Measurements from ENCODE around the gene ITGA2B. TPM values are rescaled to one million over a fixed set of nuclear protein-coding genes. Genes with fewer than 3 reads are reported as not detected.
"Not testable (repeated sequence)": the region's sequence is repeated elsewhere in the genome, so short reads cannot be mapped to it uniquely, and the experiment has no call there.

ITGA2B gene
- total RNA-seq, 2 donors from 2014 or later = 2.6 to 3.2 TPM

DNA sequence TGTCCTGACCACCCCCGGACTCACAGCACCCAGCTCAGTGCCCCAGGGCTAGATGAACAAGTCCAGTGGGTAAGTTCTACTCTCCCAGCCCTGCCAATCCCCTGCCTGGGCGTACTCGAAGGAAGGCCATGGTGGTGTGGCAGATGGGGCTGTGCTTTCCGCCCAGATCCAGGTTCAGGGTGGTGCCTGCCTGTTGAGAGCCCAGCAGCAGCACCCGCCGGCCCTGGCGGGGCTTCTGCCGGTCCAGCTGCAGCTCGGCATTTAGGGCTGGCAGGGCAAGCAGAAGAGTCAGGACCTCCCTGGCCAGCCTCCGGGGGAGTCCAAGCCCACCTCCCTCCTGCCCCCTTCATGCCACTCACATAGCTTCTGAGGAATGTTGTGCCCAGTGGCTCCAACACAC, 9.6 kb downstream of the ITGA2B start:
- Mint-ChIP-seq H3K27ac (no peak overlapping the region), H3K36me3 (no peaks in the 10 kb centered on the region), H3K9me3 (no peaks in the 10 kb centered on the region)
- DNase-seq (ENCODE audit: low spot score in 2 of 2) (no peak), ATAC-seq (no peak)

GRCh38 chr17:44378171-44378705, 11.2 kb downstream of the ITGA2B start:
- DNase-seq (ENCODE audit: low spot score in 2 of 2) = no peak
- Mint-ChIP-seq H3K9me3 (no peaks in the 10 kb centered on the region), H3K36me3 (no peaks in the 10 kb centered on the region), H3K27ac (no peak overlapping the region)
- no peak for ATAC-seq

DNA sequence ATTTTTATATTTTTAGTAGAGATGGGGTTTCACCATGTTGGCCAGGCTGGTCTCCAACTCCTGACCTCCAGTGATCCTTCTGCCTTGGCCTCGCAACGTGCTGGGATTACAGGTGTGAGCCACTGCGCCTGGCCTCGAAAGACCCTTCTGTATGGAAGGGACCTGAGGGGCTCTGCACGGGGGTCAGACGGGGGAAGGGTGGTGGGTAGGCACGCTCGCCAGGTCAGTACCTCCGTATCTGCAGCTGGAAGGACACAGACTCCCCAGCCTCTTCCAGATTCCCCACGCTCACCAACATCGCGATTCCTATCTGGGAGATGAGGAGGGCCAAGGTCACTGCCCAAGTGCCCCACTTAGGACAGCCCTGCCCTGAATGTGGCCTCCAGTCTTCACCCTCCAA, 12.7 kb downstream of the ITGA2B start:
- no peaks in the 10 kb centered on the region for H3K9me3 Mint-ChIP-seq
- no peak overlapping the region for H3K27ac Mint-ChIP-seq
- DNase-seq (ENCODE audit: low spot score in 2 of 2) (no peak), ATAC-seq (no peak)
- H3K36me3 Mint-ChIP-seq = no peaks in the 10 kb centered on the region

DNA sequence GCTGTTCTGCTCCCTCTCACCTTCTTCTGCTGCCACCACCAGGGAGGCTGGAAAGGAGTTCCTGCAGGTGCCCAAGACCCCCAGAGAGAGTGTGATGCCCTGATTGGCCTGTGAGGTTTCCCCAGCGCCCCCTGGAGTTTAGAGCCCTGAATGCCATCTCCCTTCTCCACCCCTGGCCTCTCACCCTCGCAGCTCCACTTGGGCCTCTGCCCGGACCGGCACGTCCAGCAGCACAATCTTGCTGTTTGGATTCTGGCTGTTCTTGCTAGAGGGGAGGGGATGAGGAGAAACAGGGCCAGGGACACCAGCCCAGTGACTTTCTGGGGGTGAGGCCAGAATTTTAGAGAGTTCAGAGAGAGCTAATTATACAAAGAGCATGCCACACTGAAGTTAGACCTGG, 13.3 kb downstream of the ITGA2B start:
- Mint-ChIP-seq H3K36me3 (no peaks in the 10 kb centered on the region), H3K9me3 (no peaks in the 10 kb centered on the region), H3K27ac (no peak overlapping the region)
- peak in 1 of 2 donors; percentile 67 for ATAC-seq
- DNase-seq (ENCODE audit: low spot score in 2 of 2) = peak in 1 of 2 donors; percentile 47

DNA sequence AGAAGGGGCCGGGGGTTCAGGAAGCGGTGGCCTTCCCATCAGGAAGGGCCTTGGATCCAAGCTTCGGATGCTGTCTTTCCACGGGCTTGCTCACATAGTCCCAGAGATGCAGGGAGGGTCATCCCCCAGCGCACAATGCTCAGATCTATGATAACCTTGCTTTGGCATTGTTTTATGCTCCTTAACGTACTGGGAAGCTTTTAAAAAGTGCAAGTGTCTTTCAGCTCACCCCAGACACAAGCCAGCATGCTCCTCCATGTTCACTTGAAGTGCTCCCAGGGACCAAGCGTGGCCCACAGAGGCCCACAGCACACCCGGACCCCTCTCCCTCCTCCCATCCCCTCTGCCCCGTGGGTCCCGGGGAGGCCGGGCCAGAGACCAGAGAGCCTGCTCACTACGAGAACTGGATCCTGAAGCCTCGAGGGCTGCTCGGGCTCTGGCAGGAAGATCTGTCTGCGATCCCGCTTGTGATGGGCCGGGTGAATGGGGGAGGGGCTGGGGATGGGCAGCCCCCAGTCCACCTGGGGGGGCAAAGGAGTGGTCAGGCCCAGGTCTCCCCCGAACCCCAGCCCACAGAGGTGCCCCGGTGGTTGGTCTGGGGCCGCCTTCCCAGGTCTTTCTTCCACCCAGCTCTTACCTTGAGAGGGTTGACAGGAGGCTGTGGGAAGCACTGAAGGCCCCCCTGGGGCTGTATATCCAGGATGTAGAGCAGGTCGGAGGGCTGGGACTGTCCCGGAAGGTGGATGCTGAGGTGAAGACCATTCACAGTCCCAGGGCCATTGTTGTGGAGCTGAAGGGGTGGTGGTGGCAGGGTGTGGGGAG, 14.0 kb downstream of the ITGA2B start:
- no peaks in the 10 kb centered on the region for H3K9me3 Mint-ChIP-seq
- no peak overlapping the region for H3K27ac Mint-ChIP-seq
- DNase-seq (ENCODE audit: low spot score in 2 of 2) = no peak
- ATAC-seq = no peak
- no peaks in the 10 kb centered on the region for H3K36me3 Mint-ChIP-seq

DNA sequence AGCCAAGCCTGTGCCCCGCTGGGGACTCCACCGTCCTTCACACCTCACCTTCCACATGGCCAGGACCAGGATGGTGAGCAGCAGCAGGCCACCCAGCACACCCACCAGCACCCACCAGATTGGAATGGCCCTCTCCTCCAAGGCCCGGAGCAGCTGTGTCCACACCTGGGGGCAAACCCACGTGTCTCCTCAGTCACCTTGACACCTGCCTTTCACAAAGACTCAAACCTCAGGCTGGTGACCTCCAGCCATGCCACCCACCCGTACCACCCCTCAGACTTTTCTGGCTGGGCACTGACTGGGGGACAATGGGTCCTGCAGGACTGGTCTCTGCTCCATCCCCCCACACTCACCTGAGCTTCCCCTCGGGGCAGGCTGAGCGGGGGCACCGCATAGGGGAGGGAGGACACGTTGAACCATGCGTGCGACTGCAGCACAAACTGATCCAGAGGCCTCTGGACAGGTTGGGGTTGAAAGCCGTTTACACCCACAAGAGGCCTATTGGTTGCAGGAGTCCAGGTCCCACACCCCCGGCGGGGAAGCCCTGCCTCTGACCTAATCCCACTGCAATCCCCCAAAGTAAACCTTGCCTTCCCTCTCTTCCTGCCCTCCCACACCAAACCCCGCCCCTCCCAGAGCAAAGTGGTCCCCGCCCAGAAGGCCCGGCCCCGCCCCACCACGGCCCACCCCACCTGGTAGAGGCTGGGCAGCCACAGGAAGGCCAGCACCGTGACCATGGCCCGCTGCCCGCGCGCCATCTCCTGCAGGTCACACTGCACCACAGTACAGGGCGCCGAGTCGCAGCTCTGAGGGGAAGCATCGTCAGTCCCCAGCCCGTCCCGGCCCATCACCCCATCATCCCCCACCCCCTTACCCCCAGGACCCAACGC, 14.9 kb downstream of the ITGA2B start:
- ATAC-seq (no peak), DNase-seq (ENCODE audit: low spot score in 2 of 2) (no peak)
- H3K36me3 Mint-ChIP-seq = no peaks in the 10 kb centered on the region
- H3K9me3 Mint-ChIP-seq = no peaks in the 10 kb centered on the region
- H3K27ac Mint-ChIP-seq = no peak overlapping the region

DNA sequence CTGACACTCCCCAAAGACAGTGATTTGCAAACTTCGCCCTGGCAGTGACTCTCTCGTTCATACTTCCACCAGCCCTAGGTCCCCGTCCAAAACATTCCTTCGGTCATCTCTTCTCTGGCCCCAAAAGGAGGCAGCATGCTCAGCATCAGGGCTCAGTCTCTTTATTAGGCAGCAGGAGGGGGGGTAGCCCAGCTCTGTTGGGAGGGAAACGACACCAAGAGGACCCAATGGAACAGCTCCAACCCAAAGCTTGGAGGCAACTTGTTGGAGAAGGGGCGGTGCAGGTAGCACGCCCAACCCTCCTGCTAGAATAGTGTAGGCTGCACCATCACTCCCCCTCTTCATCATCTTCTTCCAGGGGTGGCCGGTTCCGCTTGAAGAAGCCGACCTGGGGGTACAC, 17.4 kb downstream of the ITGA2B start:
- ATAC-seq = no peak
- H3K9me3 Mint-ChIP-seq = no peaks in the 10 kb centered on the region
- H3K27ac Mint-ChIP-seq = no peak overlapping the region
- DNase-seq (ENCODE audit: low spot score in 2 of 2) = no peak
- no peaks in the 10 kb centered on the region for H3K36me3 Mint-ChIP-seq

DNA sequence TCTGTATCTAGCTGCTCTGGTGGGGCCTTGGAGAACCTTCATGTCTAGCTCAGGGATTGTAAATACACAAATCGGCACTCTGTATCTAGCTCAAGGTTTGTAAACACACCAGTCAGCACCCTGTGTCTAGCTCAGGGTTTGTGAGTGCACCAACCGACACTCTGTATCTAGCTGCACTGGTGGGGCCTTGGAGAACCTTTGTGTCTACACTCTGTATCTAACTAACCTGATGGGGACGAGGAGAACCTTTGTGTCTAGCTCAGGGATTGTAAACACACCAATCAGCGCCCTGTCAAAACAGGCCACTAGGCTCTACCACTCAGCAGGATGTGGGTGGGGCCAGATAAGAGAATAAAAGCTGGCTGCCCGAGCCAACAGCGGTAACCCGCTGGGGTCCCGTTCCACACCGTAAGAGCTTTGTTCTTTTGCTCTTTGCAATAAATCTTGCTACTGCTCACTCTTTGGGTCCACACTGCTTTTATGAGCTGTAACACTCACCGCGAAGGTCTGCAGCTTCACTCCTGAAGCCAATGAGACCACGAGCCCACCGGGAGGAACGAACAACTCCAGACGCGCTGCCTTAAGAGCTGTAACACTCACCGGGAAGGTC, 19.9 kb downstream of the ITGA2B start:
- DNase-seq (ENCODE audit: low spot score in 2 of 2); H3K9me3 Mint-ChIP-seq; H3K27ac Mint-ChIP-seq; ATAC-seq; H3K36me3 Mint-ChIP-seq: not testable (repeated sequence)

DNA sequence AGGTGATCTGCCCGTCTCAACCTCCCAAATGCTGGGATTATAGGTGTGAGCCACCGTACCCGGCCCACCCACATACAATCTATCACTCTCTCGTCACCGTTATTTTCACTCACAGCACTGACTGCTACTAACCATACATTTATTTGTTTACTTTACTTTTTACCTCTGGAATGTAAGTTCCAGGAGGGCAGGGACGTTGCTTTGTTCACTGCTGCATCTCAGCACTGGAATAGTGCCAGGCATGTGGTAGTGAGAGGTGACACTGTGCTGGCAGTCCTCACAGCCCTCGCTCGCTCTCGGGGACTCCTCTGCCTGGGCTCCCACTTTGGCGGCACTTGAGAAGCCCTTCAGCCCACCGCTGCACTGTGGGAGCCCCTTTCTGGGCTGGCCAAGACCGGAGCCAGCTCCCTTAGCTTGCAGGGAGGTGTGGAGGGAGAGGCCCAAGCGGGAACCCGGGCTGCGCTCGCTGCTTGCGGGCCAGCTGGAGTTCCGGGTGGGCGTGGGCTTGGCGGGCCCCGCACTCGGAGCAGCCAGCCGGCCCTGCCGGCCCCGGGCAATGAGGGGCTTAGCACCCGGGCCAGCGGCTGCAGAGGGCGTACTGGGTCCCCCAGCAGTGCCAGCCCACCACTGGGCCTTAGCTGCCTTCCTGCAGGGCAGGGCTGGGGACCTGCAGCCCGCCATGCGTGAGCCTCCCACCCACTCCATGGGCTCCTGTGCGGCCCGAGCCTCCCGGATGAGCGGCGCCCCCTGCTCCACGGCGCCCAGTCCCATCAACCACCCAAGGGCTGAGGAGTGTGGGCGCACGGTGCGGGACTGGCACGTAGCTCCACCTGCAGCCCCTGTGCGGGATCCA, 20.8 kb downstream of the ITGA2B start:
- not testable (repeated sequence) for DNase-seq (ENCODE audit: low spot score in 2 of 2); ATAC-seq; H3K9me3 Mint-ChIP-seq; H3K36me3 Mint-ChIP-seq; H3K27ac Mint-ChIP-seq

DNA sequence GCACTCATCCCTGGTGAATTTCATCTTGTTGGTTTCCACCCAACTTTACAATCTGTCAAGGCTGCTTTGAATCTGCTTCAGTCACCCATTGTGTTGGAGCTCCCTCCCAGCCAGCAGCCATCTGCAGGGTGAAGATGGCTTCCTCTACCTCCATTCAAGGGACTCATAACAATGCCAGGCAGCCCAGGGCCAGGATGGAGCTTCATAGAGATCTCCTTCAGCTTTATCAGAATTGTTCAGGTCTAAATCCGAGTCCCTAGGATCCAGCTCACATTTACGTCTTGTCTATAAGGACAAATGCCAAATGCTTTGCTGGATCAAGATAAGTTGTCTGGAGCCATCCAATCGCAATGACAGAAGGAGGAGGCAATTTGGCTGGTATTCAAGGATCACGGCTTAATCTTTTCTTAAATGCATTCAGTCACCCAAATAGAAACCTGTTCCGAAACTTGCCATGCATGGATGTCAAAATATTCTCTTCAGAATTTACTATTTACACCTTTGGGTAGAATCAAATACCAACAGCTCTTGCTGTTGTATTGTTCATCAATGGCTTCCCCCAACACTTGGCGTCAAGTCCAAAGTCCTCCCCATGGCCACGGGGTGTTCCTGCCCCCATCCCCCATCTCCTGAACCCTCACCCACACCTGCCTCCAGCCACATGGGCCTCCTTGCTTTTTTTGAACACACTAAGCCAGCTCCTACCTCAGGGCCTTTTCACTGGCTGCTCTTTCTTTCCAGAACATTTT, 22.0 kb downstream of the ITGA2B start:
- DNase-seq (ENCODE audit: low spot score in 2 of 2) = no peak
- Mint-ChIP-seq H3K36me3 (no peaks in the 10 kb centered on the region), H3K27ac (no peak overlapping the region), H3K9me3 (no peaks in the 10 kb centered on the region)
- ATAC-seq = no peak

DNA sequence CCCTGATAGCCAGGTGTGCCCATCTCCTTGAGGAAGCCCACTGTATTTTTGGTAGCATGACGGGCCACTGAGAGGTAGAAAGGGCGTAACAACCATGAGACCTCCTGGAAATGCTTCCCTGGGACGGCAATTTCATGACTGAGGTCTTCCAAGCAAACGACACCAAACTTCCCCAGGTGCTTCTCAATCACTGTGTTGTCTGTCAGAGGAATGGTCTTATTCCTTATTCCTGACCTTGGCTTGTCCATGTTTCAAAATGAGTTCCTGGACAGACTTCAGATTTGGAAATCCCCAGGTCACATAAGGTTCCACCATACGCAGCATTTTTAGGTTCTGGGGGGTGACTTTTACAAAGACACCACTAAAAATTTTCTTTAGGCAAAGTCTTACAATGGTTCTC, 24.4 kb downstream of the ITGA2B start:
- not testable (repeated sequence) for H3K9me3 Mint-ChIP-seq; H3K27ac Mint-ChIP-seq; ATAC-seq; DNase-seq (ENCODE audit: low spot score in 2 of 2); H3K36me3 Mint-ChIP-seq

DNA sequence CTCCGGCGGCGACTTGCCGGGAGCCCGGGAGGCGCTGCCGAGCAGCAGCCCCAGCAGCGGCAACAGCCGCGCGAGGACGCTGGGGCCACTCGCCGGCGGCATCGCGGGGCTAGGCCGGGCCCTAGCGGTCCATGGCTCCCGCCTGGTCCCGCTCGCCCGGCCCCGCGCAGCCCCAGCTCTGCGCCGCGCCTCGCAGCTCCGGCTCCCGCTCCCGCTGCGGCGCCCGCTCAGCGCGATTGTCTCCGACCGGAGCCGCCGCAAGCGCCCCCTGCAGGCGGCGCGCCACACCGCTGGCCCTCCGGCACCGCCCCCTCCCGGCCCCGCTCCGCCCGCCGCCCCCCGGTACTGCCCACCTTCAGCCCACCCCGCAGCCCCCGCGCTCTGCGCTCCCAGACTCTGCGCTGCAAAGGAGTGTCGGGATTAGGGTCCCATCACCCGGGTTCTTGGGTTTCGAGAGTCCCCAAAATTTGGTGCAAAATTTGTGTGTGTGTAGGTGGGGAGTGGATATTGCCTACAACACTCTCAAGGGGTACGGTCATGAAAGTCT, 25.8 kb downstream of the ITGA2B start, which contains the start of gene FAM171A2:
Gene FAM171A2 (minus strand): TSS at position 241 of the 547 bp plus-strand sequence. CDS start 139 bp downstream, at position 102.
- H3K9me3 Mint-ChIP-seq = no peaks in the 10 kb centered on the region
- ATAC-seq (peak; percentile 89 to 94), DNase-seq (ENCODE audit: low spot score in 2 of 2) (peak in 1 of 2 donors; percentile 83)
- H3K36me3 Mint-ChIP-seq = no peaks in the 10 kb centered on the region
- no peak within 1 kb of the TSS for H3K27ac Mint-ChIP-seq

- Mint-ChIP-seq H3K27ac (no peak overlapping the region), H3K36me3 (no peaks in the 10 kb centered on the region), H3K9me3 (no peaks in the 10 kb centered on the region)
- no peak for DNase-seq (ENCODE audit: low spot score in 2 of 2)
- peak; percentile 22 to 56 for ATAC-seq
These were observed 26.4 kb downstream of the ITGA2B start for GRCh38 chr17:44362949-44363612.

- Mint-ChIP-seq H3K36me3 (no peaks in the 10 kb centered on the region), H3K9me3 (no peaks in the 10 kb centered on the region), H3K27ac (no peak overlapping the region)
- ATAC-seq (no peak), DNase-seq (ENCODE audit: low spot score in 2 of 2) (no peak)
These were observed 26.9 kb downstream of the ITGA2B start for GRCh38 chr17:44362459-44362948.

Measured in activated naive CD4-positive, alpha-beta T cell treated with anti-CD3 and anti-CD28 coated beads, Interleukin-2, amount 50 U/mL, for 72 hours (primary cell).